NCI-H1694 (cell line): ENCODE results near the gene CDK12.
A peak's percentile ranks its signal among the peaks of the same experiment; 100 is the strongest.

ENCODE experiments used
- DNase-seq: peaks from one replicate; lab custom pipeline; 2025; lab: John Stamatoyannopoulos, UW

Gene CDK12

DNA sequence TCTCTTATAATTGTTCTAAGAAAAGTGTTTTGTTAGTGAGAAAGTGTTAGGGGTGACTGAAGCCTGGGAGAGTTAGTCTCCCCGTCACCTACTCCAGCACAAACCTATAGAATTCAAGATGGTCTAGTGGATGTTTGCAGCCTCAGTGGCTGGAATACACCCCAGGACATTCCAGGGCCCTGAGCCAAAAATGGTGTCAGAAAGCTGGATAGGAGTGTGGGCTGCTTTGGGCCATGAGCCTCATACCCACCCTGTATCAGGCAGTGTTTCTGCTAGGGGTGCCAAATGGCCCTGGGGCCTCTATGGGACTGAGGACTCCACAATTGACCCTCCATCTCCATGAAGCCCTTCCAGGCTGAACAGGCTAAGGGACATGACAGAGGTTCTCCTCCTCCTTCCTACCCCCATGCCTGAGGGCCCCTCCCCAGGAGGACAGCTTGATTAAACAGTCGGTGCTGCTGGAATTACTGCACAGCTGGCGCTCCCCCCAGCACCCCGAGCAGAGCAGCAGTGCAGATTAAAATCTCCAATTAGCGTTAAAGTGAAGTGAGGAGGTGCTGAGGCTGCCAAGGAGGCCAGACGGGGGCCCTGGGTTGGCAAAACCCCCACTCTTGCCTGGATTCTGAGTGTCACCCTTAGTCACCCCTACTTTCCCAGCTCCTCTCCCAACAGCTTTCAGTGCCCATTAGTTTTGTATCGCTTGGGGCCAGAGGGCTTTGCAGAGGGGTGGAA, 87.4 kb downstream of the CDK12 start:
- peak; percentile 63 for DNase-seq

DNA sequence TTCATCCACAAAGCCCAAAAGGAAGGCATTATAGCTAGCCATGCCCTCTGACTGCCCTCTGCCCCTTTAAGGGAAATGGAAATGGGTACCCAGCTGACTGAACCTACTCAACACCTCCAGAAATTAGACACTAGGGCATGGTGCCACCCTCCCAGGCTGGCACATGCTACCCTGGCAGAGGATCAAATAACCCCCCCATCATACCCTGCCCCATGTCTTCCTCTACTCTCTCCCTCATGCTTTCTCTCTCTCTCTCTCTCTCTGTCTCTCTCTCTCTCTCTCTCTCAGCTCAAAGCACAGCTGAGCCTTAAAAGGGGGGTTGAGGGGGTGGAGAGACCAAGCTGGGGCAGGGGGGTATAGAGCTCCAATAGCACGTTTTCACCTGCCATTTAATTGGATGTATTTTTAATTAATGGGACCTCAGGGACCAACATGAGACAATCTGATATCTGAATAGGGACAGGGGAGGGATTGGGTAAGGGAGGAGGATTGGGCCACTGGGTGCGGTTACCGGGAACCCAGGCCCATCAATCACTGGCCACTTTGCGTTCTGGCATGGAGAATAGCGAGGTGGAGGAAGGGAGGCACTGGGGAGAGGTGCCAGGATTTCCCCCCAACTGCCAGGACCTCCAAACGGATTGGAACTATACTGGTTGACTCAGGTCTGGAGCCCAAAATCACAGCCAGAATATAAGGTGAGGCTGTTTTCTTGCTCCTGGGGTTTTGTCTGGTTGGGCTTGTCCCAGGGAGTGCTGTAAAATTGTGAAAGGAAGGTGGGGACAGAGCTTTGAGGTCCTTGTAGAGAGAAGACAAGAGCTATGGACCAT, 88.7 kb downstream of the CDK12 start:
- DNase-seq = peak; percentile 89

DNA sequence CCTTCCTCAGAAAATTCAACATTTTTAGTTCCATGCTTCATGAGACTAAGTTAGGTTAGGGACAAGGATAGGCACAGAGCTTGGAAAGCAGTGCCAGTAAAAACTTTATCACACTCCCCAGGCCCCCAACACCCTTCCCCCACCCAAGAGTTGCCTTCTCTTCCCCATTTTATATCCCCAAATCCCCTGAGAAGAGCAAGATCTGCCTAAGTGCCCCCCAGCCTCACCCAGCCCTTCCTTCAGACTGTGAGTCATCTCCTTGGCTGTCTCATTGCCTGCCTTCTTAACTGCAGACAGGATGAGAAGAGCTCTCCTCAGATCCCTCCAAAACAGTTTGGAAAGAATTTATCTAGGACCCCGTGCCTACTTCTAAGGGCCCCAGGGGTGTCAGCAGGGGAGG, 90.6 kb downstream of the CDK12 start:
- no peak for DNase-seq

DNA sequence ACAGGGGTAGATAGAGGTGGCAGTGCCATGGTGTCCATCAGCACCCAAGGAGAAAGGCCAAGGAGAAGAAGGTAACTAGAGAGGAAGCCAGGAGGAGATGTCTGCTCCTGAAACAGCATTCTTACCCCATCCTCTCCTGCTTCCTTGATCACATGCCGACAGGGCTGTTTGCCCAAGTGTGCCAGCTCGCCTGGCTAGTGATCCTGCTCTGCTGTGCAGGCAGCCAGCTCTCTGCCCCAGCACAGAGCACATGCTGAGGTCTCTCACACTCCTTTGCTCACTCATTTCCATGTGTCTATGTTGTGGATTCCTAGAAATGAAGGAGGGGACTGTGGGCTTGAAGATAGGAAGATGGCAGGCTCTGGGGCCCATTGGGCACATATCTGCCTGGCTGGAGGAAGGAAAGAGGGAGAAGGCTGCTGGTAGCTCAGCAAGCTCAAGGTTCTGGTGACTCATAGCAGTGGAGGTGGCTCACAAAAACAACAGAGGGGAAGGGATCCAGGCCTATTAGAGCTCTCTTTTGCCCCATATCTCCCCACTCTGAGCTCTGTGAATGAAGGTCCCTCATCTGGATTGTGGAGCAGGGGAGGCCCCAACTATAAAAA, 92.2 kb downstream of the CDK12 start:
- DNase-seq = no peak

DNA sequence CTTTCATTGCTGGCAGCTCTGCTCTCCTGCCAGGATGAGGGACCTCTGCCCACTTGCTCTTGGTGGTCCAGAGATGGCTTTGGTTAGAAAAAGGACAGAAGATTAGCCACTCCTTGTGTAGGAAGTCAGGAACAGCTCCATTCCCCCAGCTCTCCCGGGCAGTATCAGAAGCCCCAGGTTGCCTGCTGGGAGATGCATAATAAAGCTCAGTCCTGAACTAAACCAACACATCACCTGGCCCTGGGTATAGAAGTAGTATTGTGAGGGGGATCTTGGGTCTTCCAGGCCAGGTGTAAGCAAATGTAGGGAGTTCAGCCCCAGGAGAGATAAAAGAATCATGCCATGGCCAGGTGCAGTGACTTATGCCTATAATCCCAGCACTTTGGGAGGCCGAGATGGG, 94.1 kb downstream of the CDK12 start:
- no peak for DNase-seq

DNA sequence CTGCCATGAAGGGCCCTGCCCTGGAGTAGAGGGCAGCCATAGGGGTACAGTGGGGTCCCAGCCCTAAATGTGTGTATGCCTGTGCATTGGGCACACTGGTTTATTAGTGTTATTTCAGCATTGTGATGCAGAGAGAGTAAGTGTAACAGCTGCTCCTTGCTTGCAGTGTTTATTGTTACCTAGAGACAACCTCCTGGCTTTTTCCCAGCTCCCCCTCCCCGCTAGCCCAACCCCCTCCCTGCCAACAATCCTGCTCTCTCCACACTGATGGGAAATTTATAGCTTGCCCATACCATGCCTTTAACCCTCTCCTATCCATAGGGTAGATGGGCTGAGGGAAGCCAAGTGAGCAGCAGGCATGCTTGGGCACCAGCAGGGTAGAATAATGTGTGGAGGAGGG, 95.1 kb downstream of the CDK12 start:
- peak; percentile 92 for DNase-seq

DNA sequence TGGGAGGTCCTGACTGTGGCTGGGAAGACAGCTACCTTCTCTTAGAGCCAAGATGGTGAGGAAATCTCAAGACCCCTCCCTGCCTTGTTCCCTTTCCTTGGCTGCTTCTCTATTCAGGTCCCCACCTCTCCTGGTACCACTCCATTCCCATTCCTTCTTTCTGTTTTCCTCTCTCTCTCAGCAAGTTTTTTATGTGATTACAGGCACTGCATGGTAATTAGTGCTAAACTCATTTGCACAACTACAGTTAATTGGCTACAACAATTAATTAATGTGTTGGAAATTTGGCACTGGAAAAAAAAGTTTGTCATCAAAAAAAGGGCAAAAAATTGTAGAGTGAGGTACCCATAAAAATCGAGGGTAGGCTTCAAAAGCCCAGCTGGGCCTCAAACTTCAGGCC, 101.1 kb downstream of the CDK12 start:
- no peak for DNase-seq

DNA sequence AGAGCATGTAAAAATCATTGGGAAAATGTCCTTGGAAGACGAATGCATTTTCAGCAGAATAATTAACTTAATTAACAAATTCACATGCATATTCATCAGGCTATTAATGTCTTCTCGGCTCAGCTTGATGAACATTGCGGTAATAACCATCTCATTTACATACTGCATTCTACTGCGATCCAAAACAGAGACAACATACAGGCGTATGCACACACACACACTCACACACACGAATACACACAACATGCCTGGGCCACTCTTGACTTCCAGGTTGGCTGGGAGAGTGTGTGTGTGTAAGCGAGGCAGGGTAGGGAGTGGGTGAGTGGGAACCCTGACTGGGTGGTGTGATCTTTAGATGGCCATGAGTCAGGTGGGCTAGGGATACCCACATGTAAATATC, 101.7 kb downstream of the CDK12 start:
- peak; percentile 65 for DNase-seq

DNA sequence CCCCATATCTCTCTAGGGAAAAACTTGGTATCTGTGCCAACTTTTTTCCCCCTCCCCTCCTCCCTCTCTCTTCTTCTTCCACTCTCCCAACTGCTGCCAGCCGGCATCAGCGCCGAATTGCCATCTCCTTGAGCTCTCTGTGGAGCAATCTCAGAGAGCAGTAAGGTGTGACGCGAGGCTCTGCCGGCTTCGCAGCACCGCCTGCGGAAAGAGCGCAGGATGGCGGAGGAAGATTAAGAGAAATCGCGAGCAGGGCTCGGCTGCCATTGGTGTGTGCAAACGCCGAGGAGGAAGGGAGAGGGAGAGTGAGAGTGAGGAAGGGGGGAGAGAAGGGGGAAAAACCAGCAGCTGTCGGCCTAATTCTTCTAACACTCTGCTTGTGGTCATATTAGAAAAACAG, 102.2 kb downstream of the CDK12 start:
- peak; percentile 91 for DNase-seq

DNA sequence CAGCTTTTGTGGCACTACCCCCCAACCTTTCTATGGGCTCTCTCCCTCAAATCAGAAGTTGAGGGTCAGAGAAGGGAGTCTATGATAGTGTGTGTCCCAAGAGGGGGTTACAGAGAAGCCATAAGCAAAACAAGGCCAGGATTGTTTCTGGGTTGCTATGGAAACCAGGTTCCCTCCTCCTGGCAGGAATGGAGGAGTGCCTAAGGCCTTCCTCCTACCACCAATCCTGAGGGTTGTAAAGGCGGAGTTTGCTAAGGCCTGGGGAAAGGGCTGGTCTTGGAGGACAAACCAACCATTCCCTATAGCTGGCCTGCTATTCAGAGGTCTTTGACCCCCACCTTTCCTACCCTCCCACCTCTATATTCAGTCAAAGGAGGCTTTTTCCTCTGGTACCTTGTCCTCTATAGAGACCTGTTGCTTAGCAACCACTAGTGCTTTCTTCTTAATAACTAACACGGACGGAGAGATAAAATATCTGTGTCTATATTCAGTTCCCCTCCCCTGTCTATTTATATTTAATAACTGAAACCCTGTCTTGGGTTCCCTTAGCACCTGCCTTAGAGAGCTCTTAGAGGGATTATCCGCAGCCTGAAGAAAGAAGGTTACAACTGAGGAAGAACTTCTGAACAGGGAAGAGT, 103.0 kb downstream of the CDK12 start:
- peak; percentile 59 for DNase-seq

DNA sequence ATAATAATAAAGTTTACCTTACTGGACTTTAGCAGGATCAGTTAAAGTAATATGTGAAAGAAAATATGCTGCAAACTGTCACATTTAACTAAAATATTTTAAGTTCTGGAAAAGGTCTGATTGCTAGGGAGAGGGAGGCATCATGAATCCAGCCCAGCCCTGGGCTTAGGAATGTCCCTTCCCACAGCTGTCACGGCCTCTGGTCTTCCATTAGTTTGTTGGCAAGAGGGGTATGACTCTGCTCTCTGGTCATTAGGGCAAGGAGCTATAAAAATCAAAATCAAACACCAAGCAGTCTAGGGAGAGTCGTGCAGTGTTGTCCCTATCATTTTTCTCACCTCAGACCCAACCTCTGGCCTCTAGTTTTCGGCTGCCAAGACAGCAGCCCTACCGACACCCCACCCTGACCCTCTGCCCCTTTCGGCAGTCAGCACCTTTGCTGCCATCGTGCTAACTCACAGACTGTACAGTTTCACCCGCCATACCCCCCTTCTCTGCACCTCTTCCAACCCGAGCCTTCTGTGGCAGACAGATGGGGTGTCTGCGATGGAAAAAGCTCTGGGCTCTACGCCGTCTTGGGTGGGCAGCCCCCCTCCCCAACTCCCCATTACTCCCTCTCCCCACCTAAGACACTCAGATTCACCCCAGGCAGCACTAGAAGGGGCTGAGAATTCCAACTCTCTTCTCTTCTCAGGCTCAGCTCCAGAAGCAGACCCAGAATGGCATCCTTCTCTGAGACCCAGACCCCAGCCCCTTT, 105.0 kb downstream of the CDK12 start:
- no peak for DNase-seq

DNA sequence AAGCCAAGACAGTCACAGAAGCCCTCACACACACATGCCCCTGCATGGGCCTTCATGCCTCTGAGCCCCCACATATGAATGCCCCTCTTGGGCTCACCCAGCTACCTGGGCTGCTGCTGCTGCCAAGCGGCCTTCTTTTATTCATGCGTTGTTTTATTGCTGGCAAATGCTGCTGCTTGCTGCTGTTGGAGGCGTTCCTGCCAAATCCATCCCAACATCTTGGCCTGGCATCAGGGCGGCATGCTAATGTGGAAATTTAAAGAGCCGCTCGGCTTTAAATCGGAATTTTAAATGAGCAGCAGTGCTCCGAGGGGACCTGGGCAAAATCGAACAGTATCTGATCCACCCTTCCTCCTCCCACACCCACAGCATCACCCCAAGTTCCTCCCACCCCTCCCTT, 107.4 kb downstream of the CDK12 start:
- DNase-seq = peak; percentile 63

DNA sequence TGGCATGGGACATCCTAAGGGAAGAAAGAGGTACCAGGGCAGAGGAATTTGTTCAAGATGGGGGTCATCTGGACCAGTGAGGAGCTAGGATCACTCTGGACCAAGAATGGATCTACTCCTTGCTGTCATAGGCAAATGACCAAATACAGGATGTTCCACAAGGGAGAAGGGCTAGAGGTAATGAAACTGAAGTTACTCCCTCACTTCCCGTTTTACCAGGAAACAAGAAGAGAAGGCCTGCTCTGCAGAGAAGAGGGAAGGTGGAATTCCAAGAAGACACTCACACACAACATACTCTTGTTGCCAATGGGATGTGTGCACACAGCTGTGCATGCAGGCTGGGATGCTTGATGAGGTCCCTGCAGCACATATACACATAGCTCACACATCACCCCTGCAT, 107.8 kb downstream of the CDK12 start:
- DNase-seq = no peak

DNA sequence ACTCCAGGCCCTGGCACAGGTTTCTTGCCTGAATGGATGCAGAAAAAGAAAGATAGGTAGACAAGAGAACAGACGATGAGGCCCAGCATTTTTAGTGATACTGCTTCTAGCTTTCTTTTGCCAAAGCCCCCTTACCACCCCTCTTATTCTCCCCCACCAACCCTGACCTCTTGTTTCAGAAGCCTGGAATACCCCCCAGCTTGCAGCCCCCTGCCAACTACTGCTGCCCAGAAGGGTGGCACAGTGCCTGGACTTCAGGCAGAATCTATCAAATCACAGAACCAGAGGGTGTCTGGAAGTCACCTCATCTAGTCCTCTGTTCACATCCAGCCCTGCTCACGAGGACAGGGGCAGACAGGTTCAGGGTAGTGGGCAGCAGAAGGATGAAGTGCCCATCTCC, 110.8 kb downstream of the CDK12 start:
- no peak for DNase-seq

DNA sequence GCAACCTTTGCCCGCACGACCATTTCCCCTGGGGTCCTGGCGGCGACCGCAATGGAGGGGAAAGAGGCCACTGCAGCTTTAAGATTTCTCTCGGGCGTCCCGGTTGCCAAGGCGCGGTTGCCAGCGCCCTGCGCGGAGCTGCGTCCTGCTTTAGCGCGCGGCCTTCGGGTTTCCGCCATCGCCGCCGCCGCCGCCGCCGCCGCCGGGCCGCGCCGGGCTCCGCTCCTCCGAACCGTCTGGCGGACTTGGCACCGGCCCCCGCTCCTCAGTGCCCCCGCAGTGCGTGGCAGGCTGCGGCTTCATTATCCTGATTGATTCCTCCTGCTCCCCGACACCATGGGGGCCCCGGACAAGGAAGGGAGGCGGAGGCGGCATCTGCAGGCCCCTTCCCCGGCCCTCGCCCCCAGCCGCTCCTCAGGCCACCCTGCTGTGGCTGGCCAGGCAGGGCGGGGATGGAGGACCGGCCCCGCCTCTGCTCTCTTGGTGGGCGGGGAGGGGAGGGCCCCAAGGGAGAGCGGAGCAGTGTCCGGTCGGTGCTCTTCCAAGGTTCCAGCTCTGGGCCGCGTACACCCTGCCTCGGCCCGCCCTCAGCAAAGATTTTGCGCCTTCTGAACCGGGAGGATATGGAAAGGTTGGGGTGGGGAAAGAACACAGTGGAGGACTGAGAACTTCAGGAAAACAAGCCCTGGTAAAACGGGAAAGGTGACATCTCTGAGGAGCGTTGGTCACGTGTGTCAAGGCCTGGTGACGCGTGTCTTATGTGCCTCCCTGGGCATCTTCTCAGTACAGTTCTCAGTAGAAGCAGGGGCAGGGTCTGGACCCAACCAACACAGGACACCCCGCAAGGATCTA, 112.4 kb downstream of the CDK12 start:
- no peak for DNase-seq

DNA sequence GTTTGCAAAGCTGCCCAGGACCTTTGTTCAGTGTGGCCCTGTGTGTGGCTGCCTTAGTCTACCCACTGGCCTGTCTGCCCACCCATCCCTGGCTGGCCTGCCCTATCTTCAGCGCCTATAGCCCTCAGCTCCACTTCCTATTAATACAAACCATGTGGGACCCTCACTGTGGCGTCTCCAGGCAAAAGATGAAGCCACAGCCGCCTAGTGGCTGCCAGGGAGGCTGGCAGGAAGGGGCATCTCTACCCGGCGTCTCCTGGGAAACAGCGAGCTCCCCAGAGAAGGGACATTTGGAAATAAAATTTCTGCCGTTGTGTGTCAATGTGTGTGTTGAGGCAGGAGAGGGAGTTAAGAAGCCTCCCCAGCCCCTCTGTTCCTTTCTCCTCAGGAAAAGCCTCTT, 114.9 kb downstream of the CDK12 start:
- peak; percentile 82 for DNase-seq

DNA sequence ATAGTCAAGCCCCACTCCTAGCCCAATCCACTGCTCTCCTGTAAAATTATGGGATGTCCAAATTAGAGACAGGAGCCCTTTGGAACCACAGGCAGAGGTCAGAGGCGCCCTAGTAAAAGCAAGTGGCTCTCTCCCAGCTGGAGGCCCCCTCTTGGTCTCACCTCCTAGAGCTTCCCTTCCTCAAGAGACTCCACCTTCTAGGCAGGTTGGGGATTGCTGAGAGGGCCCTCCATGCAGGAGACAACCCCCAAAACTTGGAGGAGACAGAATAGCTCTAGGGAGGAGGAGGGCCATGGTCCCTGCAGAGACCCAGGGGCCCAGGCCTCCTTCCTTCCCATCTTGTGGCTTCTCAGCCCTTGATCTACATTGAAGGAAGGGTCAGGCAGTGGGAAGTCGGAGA, 117.0 kb downstream of the CDK12 start:
- DNase-seq = no peak

DNA sequence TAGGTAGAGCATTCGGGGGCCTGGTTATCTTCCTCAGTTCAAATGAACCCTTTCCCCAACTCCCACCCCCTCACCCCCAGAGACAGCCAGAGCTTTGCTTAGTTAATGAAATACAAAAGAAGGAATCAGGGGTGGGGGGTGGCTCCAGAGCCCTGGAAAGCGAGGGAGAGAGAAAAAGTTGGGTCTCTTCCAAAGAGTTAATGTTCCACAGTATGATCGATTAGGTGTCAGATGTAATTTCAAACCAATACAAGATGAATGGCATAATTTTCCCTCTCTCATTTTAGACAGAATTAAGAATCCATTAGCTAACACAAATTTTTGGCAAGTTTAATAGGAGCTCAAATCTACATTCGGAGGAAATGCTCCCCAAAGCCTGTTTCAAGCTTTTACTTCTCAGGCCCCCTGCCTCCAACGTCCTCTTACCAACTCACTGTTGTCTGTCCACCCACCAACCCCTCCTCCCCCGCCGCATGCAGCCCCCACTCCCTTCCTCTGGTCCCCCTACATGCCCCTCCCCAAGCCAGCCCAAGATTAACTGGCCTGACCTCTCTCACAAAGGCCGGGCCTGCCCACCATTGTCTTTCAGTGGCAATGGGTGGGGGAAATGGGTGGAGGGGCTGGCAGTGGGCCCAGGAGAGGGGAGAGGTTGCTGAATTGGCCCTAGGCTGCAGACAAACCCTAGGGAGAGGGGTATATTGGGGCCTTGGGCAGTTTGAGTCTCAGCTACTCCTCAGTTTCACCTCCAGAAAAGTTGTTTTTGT, 118.2 kb downstream of the CDK12 start:
- no peak for DNase-seq

DNA sequence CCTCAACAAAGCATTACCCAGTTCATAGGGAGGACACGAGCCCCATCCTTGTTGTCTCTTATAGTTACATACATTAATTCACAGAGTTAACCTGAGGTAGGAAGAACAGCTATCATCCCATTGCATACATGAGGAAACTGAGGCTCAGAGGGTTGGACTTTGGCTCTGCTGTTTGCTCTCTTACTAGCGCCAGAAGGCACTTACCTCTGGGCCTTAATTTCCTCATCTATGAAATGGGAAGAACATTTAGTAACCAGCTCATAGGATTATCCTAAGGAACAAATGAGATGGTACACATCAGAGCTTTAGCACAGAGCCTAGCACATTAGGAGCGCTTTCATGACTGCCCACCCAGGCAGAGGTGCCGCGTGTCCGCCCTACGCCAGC, 118.8 kb downstream of the CDK12 start:
- no peak for DNase-seq

DNA sequence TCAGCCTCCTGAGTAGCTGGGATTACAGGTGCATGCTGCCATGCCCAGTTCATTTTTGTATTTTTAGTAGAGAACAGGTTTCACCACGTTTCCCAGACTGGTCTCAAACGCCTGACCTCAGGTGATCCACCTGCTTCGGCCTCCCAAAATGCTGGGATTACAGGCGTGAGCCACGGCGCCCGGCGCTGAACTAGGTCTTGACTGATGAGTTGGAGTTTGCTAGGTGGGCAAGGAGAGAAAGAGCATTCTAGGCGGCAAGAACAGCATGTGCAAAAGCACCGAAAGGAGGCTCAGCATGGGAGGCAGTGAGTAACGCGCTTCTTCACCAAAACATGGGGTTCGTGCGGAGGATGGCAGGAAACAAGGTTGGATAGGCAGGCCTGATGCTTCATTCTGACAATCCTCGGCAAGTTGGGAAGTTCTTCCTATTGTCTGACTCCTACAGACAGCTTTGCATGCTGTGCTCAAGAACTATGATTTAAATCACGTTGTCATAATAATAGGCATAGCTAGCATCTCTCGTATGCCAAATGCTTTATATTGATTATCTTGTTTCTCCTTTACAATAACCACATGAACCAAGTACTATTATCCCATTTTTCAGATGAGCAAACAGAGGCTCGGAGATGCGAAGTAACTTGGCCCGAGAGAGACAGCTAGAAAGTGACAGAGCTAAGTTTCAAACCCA, 119.9 kb downstream of the CDK12 start:
- no peak for DNase-seq
